Gastrocnemius medialis (tissue), 4 donors: ENCODE results near the gene TNFRSF21. TPM values are rescaled to one million over a fixed set of nuclear protein-coding genes. Genes with fewer than 3 reads are reported as not detected.

ENCODE experiments used
- ATAC-seq, 2 donors: fragments of 150-250 bp; one replicate each; pipeline ENCODE4 v1.9.1; 2016
- DNase-seq, 2 donors: peaks; one replicate each; pipeline ENCODE4 v3.0.0-alpha.2; 2019
- H3K27ac ChIP-seq, 4 donors: fragments of 200-600 bp; sonication (generic); 1 replicate in 1 of 4; 2 replicates in 3 of 4; pipeline ENCODE4 v1.5.1; 2016 to 2018; ENCODE audit warnings: mild to moderate bottlenecking in 2 of 4, moderate library complexity in 1 of 4
- H3K27me3 ChIP-seq, 3 donors: fragments of 200-600 bp; sonication (generic) in 2 of 3; 1 replicate in 1 of 3; 2 replicates in 2 of 3; pipeline versions ENCODE4 v1.5.1 to v1.6.0; 2016 to 2019; ENCODE audit warnings: mild to moderate bottlenecking in 1 of 3, moderate library complexity in 1 of 3
- H3K36me3 ChIP-seq, 2 donors: fragments of 200-600 bp; sonication (generic) in 1 of 2; one replicate each; pipeline ENCODE4 v1.5.1; 2017 to 2018
- H3K4me1 ChIP-seq, 2 donors: fragments of 200-600 bp; sonication (generic) in 1 of 2; one replicate each; pipeline ENCODE4 v1.5.1; 2016 to 2017; ENCODE audit warnings: mild to moderate bottlenecking in 2 of 2
- H3K4me3 ChIP-seq, 4 donors: fragments of 200-600 bp; sonication (generic) in 3 of 4; 1 replicate in 1 of 4; 2 replicates in 3 of 4; pipeline ENCODE4 v1.5.1; 2016 to 2019; ENCODE audit warnings: mild to moderate bottlenecking in 2 of 4
- H3K9me3 ChIP-seq, 3 donors: fragments of 200-600 bp; sonication (generic) in 2 of 3; 1 replicate in 1 of 3; 2 replicates in 2 of 3; pipeline ENCODE4 v1.5.1; 2016 to 2019
- CTCF ChIP-seq, 5 experiments: fragments of 450-650 bp in 3 of 5; fragments of 200-600 bp in 2 of 5; sonication (generic) in 2 of 5; IDR thresholded peaks in 4 of 5; conservative IDR thresholded peaks in 1 of 5; 1 replicate in 4 of 5; 2 replicates in 1 of 5; pipeline ENCODE4 v1.5.1; 2016 to 2019; ENCODE audit warnings: antibody characterized with exemption in 5 of 5, mild to moderate bottlenecking in 3 of 5, moderate library complexity in 3 of 5
- POLR2A ChIP-seq, 2 donors: fragments of 450-650 bp; IDR thresholded peaks; one replicate each; pipeline ENCODE4 v1.6.1; 2017; ENCODE audit warnings: antibody characterized with exemption in 2 of 2, mild to moderate bottlenecking in 2 of 2, moderate library complexity in 2 of 2
- in situ Hi-C, 4 donors: fragments of 200-750 bp; cut with MboI; loops; one replicate each; pipeline versions ENCODE4 v1.15.0 to v1.8.0; 2017; ENCODE audit warnings: low sequenced_read_pairs in 4 of 4
- intact Hi-C: fragments of 100-400 bp; cut with DNase I; formaldehyde crosslinking; loops from one replicate; pipeline ENCODE4 v1.15.1; 2023; ENCODE audit warnings: low total_unique reads
- total RNA-seq, 4 donors: library from RNA; depleted of rRNA; stranded (reverse); fragments of >200 nt; gene quantifications; one replicate each; pipeline versions ENCODE4 v1.1.0 to v1.2.3, GENCODE V29; 2016

Gene TNFRSF21
- total RNA-seq, 4 donors from 2014 or later, result 2.8 to 5.3 (median 3.7) TPM

- no peak overlapping the region for H3K4me3 ChIP-seq
- H3K27ac ChIP-seq, result no peak overlapping the region
- in situ Hi-C loops, result no loop called here
- no peaks in the 10 kb centered on the region for H3K27me3 ChIP-seq
- DNase-seq (no peak), ATAC-seq (no peak)
- no peak for TF ChIP-seq POLR2A (IDR thresholded peaks at IDR 0.05)
- TF ChIP-seq CTCF (IDR thresholded peaks at IDR 0.05 in 4 of 5, conservative IDR thresholded peaks at IDR 0.05 in 1 of 5), result no peak
- H3K4me1 ChIP-seq, result no peaks in the 10 kb centered on the region
- intact Hi-C loops, result no loop called here
- no peaks in the 10 kb centered on the region for H3K36me3 ChIP-seq
- no peaks in the 10 kb centered on the region for H3K9me3 ChIP-seq
Observed at GRCh38 chr6:47264775-47265184, 44.9 kb downstream of the TNFRSF21 start.

- Histone ChIP-seq H3K4me1 (no peaks in the 10 kb centered on the region), H3K9me3 (no peaks in the 10 kb centered on the region), H3K4me3 (no peak overlapping the region), H3K36me3 (no peaks in the 10 kb centered on the region), H3K27ac (no peak overlapping the region), H3K27me3 (no peaks in the 10 kb centered on the region)
- TF ChIP-seq CTCF (IDR thresholded peaks at IDR 0.05 in 4 of 5, conservative IDR thresholded peaks at IDR 0.05 in 1 of 5), result no peak
- no peak for TF ChIP-seq POLR2A (IDR thresholded peaks at IDR 0.05)
- intact Hi-C loops, result no loop called here
- in situ Hi-C loops, result no loop called here
- no peak for DNase-seq
- ATAC-seq, result no peak
Observed at GRCh38 chr6:47263268-47263667, 46.4 kb downstream of the TNFRSF21 start.

GRCh38 chr6:47262231-47262630 lies 47.5 kb downstream of the TNFRSF21 start:
- intact Hi-C loops (no loop called here), in situ Hi-C loops (no loop called here)
- no peak for DNase-seq
- H3K4me3 ChIP-seq, result no peak overlapping the region
- no peak overlapping the region for H3K27ac ChIP-seq
- TF ChIP-seq POLR2A (IDR thresholded peaks at IDR 0.05) (no peak), CTCF (IDR thresholded peaks at IDR 0.05 in 4 of 5, conservative IDR thresholded peaks at IDR 0.05 in 1 of 5) (no peak)
- no peaks in the 10 kb centered on the region for H3K4me1 ChIP-seq
- no peaks in the 10 kb centered on the region for H3K9me3 ChIP-seq
- no peaks in the 10 kb centered on the region for H3K27me3 ChIP-seq
- no peak for ATAC-seq
- H3K36me3 ChIP-seq, result no peaks in the 10 kb centered on the region

- intact Hi-C loops, result no loop called here
- TF ChIP-seq CTCF (IDR thresholded peaks at IDR 0.05 in 4 of 5, conservative IDR thresholded peaks at IDR 0.05 in 1 of 5) (no peak), POLR2A (IDR thresholded peaks at IDR 0.05) (no peak)
- H3K27me3 ChIP-seq, result no peaks in the 10 kb centered on the region
- in situ Hi-C loops, result no loop called here
- no peak for DNase-seq
- no peak overlapping the region for H3K4me3 ChIP-seq
- H3K4me1 ChIP-seq, result no peaks in the 10 kb centered on the region
- no peak for ATAC-seq
- H3K36me3 ChIP-seq, result no peaks in the 10 kb centered on the region
- H3K9me3 ChIP-seq, result no peaks in the 10 kb centered on the region
- H3K27ac ChIP-seq, result no peak overlapping the region
Observed at GRCh38 chr6:47261191-47261590, 48.5 kb downstream of the TNFRSF21 start.

- no peaks in the 10 kb centered on the region for H3K4me1 ChIP-seq
- in situ Hi-C loops (no loop called here), intact Hi-C loops (no loop called here)
- TF ChIP-seq POLR2A (IDR thresholded peaks at IDR 0.05) (no peak), CTCF (IDR thresholded peaks at IDR 0.05 in 4 of 5, conservative IDR thresholded peaks at IDR 0.05 in 1 of 5) (no peak)
- H3K36me3 ChIP-seq, result no peaks in the 10 kb centered on the region
- H3K27ac ChIP-seq, result no peak overlapping the region
- no peaks in the 10 kb centered on the region for H3K9me3 ChIP-seq
- no peak overlapping the region for H3K4me3 ChIP-seq
- H3K27me3 ChIP-seq, result no peaks in the 10 kb centered on the region
- ATAC-seq (no peak), DNase-seq (no peak)
Observed at GRCh38 chr6:47260021-47260420, 49.7 kb downstream of the TNFRSF21 start.
